Stimulated activated CD8-positive, alpha-beta memory T cell treated with anti-CD3 and anti-CD28 coated beads, Interleukin-12 subunit alpha, Interleukin-12 subunit beta, amount 100 ng/mL, for 24 hours (primary cell): ENCODE data around the gene GAS2L3.
"Not testable (repeated sequence)": the region's sequence is repeated elsewhere in the genome, so short reads cannot be mapped to it uniquely, and the experiment has no call there.

Experiments used
- DNase-seq: peaks from one replicate; pipeline ENCODE4 v3.0.0-alpha.2; 2020; ENCODE audit errors: extremely low read depth

Gene GAS2L3

DNA sequence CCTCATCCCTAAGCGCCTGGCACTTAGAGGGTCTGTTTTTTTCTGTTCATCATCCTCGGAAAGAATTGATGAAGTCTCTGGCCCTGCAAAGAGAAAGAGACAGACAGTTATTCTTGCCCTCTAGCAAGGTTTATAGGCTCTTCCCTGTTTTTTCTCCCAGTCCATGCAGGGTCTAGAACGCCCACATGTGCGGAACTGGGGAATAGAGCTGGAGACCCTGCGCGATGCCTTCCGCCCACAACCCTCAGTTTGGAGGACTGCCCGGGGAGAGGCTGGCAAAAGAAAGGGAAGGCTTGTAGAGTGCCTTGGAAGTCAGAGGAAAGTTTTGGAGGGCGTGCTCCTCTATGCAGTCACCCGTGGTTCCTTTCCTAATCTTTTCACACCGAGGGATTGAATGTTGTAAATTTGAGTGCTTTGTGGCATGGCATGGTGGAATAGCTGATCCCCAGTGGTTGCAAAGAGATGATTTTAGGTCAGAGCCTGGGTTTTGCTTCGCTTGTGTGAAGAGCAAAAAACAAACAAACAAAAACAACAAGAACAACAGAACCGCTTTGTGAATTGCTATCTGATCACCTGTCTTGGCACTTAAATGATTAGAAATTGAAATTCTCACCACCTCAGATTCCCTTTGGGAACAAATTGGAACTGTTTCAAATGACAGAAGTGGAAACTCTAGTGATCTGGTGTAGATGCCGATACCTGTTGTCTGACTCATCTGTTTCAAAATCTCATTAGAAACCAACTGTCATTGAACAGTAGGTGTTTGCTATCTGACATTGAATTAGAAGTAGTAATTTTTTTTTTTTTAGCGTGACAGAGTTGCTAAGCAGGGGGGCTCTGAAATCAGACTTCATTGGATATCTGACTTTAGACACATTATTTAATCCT, 947 bp downstream of the GAS2L3 start:
- DNase-seq, result no peak

DNA sequence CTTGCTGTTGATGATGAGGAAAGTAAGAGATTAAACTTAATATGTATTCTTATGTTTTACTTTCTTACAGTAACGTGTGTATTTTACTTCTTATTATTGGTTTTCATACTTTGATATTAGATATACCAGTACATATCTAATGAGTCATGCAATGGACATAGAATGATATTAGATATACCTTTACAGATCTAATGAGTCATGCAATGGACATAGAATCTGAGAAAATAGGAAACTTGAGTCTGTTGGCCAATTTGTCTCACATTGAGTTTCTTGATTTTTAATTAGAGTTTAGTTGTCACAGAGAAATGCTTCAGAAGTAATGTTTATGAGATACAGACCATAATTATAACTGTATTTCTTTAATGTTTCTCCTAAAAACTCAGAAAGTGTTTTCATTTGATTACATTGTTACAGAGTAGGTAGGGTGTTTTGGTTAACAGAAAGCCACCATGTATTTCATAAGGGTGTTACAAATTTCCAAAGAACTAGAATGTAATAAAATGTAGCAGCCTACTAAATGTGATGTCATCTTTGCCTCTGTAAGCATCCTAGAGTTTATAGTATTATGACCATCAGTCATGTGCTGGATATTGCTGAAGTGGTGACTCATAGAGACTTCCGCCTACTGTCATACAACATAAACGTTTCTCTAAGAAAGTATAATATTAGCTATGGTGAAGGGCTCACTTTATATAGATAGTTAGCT, 3.0 kb downstream of the GAS2L3 start:
- DNase-seq, result no peak

DNA sequence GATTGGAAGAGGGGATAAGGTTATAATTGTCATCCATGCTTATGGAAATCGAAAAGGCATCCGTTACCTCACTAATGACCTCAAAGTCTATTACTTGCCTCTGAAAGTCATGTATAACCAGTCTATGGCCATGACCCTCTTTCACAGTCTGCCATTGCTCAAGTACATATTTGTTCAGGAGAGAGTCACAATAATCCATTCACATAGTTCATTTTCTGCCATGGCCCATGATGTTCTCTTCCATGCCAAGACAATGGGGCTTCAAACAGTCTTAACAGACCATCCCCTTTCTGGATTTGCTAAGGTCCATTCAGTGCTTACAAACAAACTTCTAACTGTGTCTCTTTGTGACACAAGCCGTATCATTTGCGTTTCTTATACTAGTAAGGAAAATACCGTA, 5.4 kb downstream of the GAS2L3 start:
- no peak for DNase-seq

DNA sequence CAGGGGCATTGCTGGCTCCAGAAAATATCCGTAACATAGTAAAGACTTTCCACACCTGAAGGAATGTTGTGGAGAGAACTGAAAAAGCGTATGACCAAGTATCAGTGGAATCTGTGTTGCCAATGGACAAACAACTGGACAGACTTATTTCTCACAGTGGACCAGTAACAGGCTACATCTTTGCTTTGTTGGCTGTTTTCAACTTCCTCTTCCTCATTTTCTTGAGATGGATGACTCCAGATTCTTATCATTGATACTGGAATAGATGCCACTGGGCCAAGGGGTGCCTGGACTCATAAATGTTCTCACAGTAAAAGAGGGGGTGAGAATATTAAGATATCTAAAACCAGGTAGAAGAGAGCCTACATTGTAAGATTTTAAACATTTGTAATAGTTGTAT, 6.4 kb downstream of the GAS2L3 start:
- DNase-seq, result no peak

DNA sequence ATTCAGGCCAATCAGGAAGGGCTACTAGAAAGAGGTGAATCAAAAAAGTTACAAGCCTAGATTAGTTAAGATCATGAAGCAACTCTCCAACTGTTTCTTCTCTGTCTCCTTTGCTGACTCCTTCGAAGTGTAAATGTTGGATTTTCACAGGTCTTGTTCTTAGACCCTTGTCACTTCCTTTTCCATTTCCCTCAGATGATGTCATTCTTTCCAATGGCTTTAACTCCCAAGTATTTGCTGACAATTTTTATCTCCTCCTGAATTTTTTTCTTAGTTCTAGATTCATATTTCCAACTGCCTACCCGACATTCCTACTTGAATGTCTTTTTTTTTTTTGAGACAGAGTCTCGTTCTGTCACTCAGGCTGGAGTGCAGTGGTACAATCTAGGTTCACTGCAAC, 10.8 kb downstream of the GAS2L3 start:
- no peak for DNase-seq

DNA sequence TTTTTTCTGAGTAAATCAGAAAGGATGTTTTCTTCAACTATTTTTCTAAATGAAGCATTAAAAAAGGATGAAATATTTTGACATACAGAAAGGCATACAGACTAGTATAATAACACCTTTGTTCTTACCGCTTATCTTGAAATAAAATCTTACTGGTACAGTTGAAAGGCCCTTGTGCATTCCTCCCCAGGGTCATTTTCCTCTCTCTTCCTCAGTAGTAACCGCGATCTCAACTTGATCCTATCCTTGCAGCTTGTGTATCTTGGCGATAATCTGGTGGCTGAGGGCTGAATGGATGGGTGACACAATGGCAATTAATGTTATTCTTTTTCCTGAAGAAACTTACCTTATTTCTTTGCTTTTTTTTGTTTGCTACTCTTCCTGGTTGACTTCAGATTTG, 18.5 kb downstream of the GAS2L3 start:
- DNase-seq, result no peak

DNA sequence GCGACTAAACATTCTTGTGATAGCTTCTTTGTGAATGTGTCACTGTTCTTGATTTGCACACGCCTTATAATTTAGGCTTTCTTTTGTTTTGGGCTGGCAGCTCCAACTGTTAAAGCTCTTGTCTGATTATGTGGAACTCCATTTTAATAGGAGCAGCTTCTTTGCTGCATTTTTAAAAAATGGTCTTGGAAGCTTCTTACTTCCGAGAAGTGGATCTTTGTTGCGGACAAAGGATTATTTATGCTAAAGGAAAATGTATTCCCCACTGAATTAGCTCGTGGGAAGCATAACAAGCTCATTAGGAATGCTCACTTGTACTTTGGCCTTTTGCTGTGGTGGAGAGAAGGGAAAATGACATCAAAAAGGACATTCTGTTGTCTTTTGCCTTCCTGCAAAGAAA, 20.0 kb downstream of the GAS2L3 start:
- no peak for DNase-seq

DNA sequence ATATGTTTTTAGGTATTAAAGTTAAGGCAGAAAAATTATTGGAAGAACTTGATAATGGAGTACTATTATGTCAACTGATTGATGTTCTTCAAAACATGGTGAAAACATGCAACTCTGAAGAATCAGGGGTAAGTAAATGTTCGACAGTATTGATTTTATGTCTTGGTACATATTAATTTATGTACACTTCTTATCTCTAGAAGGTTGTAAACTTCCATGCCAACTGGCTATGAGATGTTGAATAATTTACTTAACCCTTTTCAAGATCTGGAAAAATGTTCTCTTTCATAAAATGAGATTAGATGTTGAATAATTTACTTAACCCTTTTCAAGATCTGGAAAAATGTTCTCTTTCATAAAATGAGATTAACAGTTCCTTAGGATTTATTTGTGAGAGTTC, 28.1 kb downstream of the GAS2L3 start:
- no peak for DNase-seq

DNA sequence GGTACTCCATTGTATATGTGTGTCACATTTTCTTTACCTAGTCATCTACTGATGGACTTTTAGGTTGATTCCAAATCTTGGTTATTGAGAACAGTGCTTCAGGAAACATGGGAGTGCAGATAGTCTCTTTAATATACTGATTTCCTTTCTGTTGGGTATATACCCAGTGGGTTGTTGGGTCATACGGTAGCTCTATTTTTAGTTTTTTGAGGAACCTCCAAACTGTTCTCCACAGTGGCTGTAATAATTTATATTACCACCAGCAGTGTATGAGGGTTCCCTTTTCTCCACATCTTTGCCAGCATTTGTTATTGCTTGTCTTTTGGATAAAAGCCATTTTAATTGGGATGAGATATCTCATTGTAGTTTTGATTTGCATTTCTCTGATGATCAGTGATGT, 29.5 kb downstream of the GAS2L3 start:
- not testable (repeated sequence) for DNase-seq

DNA sequence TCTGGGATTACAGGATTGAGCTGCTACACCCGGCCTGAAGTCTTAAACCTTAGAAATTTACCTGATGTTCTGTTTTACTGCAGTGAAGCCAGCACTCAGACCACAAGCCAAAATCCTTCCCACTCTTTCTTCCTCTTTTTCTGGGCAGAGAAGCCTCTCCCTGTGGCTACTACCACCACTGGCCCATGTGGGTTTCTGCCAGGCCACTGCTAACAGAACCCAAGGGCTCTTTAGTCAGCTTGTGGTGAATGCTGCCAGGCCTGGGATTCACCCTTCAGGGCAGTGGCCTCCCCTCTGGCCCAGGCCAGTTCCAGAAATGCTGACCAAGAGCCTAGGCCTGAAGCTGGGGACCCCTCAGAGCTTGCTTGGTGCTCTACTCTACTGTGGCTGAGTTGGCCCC, 35.3 kb downstream of the GAS2L3 start:
- DNase-seq, result no peak

DNA sequence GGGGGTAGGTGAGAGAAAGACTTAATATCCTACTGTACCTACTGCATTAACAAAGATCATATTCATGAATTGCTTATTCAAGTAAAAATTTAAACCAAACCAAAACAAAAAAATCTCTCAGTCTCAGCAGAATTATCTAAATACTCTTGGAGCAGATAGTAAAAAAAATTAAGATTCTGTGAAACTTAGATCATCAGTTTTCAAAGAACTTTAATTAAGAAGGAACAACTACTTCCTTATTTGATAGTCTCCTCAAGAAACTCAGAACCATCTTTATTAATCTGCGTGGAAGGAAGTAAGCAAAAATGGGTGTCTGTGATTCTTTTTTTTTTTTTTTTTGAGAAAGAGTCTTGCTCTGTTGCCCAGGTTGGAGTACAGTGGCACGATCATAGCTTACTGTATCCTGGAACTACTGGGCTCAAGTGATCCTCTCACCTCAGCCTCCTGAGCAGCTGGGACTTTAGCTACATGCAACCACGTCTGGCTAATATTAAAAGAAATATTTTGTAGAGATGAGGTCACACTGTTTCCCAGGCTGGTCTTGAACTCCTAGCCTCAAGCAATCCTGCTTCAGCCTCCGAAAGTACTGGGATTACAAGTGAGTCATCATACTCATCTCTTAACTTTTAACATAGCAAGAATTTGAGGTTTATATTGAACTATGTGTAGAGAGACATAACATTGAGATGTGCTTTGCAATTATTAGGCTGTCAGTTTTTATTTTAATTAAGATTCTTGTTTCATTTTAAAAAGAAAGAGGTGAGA, 37.4 kb downstream of the GAS2L3 start:
- DNase-seq, result no peak

DNA sequence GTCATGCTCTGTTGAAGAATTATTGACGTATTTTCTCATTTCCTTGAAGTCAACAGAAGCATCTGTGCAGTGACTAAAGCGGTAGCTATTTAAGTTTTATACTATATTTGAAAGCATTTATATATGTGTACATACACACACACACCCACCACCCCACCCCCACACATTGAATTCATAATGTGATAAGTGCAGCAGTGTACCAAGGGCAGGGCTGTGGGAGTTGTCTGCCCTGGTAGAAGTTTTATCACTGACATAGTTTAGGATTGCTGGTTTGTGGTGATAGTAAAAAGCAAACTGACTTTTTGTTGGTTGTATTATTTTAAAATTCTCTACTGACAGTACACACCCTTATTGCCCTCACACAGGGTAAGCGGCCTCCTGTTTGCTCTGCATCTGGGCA, 39.1 kb downstream of the GAS2L3 start:
- DNase-seq, result no peak

DNA sequence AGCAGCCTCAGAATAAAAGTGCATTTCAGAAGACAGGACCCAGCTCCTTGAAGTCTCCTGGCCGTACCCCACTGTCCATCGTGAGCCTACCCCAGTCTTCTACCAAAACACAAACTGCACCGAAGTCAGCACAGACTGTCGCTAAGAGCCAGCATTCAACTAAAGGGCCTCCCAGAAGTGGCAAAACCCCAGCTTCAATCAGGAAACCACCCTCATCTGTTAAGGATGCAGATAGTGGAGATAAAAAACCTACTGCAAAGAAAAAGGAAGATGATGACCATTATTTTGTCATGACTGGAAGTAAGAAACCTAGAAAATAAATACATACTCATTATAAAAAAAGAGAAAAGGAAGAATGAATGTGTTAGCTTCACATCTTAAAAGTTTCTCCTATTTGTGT, 51.1 kb downstream of the GAS2L3 start:
- DNase-seq, result no peak

DNA sequence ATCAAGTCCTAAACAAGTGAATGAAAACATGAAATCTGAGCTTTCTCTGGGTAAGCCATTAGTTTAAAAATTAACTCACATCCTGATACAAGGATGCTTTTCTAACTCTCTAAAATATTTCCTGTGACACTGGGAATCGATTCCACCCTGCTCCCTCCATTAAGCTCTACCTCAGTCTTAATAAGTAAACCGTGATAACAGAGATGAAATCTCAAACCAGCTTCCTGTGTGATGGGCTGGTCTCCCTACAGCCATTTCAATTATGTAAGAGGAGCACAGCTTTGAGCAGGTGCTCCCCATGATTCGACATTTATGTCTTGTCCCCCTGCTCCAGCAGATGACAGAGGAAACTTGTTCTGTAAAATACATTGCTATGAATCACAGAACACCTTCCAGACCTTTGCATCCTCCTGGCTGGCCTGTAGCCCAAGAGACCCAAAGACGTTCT, 59.0 kb downstream of the GAS2L3 start:
- no peak for DNase-seq

DNA sequence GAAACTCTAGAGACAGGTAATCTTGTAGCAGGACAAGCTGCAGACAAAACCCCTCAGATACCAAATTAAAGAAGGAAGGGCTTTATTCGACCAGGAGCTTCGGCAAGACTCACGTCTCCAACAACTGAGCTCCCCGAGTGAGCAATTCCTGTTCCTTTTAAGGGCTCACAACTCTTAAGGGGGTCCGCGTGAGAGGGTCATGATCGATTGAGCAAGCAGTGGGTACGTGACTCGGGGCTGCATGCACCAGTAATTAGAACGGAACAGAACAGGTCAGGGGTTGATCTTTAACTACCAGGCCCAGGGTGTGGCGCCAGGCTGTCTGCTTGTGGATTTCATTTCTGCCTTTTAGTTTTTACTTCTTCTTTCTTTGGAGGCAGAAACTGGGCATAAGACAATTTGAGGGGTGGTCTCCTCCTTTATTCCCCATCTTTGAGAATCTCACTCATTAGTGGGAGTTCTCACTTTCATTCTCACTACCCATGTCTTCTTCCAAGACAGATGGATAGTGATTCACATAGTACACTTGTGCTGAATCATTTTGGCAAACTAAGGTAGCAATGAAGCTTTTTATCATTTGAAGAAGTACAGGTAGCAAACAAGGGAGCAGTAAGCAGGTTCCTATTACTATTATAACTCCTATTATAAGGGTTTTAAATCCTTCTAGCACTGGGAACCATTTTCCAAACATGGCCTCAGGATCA, 59.8 kb downstream of the GAS2L3 start:
- DNase-seq, result not testable (repeated sequence)

DNA sequence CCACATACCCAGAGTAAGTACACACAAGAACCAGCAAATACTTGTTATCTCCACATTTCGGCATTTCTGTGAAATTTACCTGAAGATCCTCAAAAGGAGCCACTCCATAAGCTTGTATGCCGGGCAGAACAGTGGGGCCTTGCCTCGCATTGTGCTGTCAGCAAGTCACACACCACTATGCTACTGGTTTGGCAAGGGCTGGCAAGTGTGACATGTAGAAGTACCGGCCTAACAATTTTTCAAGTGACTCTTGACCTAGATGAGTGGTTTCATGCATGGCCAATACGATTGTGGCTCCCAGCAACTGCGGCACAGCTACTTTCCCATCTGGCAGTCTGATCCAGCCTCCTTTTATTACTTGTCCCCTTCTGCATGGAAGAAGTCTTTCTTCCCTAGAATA, 69.8 kb downstream of the GAS2L3 start:
- no peak for DNase-seq

DNA sequence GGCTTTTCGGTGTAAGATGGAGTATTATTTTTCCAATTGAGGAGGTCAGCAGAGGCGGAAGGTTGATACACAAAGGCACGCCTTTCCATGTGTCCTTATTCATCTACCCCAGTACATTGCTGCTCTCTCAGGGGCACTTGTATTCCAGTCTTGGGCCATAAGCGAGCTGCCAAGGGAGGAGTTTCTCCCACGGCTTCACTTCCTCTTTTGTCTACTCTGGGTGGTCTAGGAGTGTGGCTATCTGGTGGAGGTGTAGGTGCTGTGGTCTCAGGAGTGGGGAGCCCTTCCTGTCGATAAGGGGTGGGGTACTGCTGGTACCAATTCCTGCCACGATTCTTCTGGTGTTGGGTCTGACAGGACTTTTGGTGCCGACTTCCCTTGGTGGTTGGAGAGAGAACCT, 73.4 kb downstream of the GAS2L3 start:
- DNase-seq, result no peak

DNA sequence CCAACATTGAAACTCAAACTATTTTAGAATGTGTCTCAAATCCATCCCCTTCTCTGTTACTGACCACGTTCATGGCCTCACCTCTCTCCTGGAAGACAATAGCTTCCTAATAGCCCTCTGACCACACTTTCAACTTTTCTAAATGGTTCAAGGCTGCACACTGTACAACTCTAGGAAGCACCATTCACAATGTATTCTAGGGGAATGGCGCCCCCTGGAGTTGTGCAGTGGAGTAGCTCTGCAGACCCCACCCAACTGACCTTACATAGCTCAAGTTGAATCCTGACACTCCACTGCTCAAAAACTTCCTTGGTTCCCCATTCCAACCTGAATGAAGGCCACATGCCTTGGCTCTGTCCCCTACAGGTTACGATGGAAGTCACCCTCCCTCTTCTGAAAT, 77.6 kb downstream of the GAS2L3 start:
- no peak for DNase-seq

DNA sequence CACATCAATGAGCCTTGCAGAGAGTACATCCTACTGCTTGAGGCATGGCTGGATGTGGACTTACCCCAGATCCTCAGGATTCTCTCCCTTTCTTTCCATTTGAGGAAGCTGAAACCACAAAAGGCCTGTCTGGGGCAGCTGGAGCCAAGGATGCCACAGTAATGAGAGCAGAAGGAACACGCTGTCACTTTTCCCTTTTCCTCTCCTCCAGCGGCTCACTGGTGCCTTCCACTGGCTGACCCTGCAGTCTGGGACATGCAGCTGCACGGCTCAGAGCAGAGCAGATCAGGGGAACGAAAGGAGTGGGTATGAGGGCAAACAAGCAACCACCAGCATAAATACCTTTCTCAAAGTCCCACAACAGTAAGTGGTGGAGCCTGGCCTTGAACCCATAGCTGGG, 78.2 kb downstream of the GAS2L3 start:
- DNase-seq, result no peak

DNA sequence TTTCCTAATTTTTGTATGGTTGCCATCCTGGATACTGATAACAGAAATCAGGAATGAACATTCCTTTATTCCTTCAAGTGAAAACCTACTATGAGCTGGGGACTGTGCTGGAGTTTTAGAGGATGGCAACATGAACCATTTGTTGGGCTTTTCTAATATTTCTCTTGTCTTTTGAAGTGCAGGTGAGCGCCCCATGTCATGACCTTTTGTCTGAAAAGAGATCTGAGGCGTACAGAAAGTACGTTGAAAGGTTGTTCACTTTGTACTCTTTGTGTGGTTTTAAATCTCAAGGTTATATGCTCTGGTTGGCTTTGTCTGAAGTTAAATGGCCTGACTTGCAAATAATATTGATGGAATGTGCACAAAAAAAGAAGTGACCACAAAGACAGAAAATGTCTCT, 79.0 kb downstream of the GAS2L3 start:
- no peak for DNase-seq

DNA sequence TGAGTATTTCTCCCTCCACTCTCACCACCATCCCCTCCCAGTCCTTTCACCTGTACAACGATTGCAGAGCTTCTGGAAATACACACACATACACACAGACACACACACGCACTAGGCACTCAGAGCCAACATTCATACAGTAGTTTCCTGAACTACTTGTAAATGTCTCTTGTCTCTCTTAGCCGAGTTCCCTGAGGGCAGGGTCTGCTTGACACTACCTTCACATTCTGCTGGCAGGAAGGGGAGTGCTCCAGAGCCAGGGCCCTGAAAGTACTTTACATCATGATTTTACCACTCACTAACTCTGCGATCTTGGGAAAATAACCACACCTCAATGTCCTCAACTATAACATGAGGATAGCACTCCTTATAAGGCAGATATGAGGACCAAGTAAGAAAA, 82.7 kb downstream of the GAS2L3 start:
- DNase-seq, result no peak

DNA sequence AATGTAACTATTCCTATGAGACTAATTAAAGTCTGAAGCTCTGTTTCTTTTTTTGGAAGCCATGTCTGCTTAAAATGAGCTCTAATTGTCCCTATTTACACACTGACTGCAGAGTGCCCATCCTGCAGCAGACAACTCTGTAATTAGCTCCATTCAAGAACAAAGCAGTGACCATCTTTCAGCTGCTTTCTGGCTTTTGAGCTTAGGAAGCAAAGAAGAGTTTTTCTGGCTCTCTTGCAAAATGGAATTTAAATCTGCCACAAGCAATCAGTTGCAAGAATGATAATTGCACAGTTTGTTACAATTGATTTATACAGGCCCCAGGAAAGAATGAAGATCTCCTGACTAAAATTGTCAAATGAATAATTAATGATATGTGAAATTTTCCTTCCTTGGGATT, 83.4 kb downstream of the GAS2L3 start:
- no peak for DNase-seq
